ENCODE results near the gene DNAJC22.

The DNAJC22 gene

DNA sequence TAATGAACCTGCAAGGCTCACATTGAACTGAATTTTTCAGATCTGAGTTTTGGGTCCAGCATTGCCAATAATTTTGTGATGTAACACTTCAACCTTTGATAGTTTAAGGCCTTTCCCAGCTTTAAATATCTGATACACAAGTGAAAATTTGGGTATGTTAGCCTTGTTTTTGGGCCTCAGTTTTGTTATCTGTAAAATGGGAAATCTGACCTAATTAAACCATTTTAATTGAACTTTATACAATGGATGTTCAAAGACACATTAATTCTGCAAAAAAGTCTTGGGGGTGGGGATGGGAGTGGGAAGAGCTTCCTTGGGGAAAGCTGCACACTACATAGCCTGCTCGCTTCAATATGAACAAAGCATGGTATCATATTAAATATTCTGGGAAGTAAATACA lies 15.4 kb downstream of the DNAJC22 start:
- Histone ChIP-seq H3K36me3 (no peaks in the 10 kb centered on the region), H3K4me1 (ENCODE audit: control insufficient read depth in 1 of 2, insufficient read depth in 1 of 2, low read depth in 1 of 2, low read length in 1 of 2) (peaks cover 8 to 11% of the 10 kb centered on the region in 2 experiments), H3K4me3 (ENCODE audit: low read depth in 1 of 2, low read length in 1 of 2) (no peak overlapping the region), H3K9me3 (no peaks in the 10 kb centered on the region), H3K27me3 (peaks cover 63% of the 10 kb centered on the region), H3K27ac (no peak overlapping the region)
- TF ChIP-seq, protein P1, sequence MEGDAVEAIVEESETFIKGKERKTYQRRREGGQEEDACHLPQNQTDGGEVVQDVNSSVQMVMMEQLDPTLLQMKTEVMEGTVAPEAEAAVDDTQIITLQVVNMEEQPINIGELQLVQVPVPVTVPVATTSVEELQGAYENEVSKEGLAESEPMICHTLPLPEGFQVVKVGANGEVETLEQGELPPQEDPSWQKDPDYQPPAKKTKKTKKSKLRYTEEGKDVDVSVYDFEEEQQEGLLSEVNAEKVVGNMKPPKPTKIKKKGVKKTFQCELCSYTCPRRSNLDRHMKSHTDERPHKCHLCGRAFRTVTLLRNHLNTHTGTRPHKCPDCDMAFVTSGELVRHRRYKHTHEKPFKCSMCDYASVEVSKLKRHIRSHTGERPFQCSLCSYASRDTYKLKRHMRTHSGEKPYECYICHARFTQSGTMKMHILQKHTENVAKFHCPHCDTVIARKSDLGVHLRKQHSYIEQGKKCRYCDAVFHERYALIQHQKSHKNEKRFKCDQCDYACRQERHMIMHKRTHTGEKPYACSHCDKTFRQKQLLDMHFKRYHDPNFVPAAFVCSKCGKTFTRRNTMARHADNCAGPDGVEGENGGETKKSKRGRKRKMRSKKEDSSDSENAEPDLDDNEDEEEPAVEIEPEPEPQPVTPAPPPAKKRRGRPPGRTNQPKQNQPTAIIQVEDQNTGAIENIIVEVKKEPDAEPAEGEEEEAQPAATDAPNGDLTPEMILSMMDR (IDR thresholded peaks at IDR 0.05) = no peak

DNA sequence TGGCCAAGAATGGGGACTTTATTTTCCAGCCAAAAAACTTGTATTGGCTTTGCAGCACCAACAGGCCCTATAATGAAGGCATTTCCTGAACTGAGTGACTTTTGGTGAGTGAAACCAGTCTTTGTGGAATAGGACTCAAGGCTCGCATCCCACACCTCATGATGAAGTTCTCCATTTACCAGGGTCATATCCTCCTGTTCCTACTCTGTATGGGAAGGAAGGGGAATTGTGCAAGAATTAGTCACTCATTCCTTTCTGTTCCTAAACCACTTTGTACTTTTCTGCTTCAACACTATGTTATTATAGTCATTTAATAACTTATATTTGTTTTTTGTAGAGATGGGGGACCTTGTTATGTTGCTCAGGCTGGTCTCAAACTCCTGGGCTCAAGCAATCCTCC lies 18.3 kb downstream of the DNAJC22 start:
- Histone ChIP-seq H3K9me3 (no peaks in the 10 kb centered on the region), H3K27ac (no peak overlapping the region), H3K4me3 (ENCODE audit: low read depth in 1 of 2, low read length in 1 of 2) (no peak overlapping the region), H3K4me1 (ENCODE audit: control insufficient read depth in 1 of 2, insufficient read depth in 1 of 2, low read depth in 1 of 2, low read length in 1 of 2) (peaks cover 12 to 20% of the 10 kb centered on the region in 2 experiments), H3K27me3 (peaks cover 51% of the 10 kb centered on the region), H3K36me3 (no peaks in the 10 kb centered on the region)
- TF ChIP-seq, protein P1 (IDR thresholded peaks at IDR 0.05) = no peak

DNA sequence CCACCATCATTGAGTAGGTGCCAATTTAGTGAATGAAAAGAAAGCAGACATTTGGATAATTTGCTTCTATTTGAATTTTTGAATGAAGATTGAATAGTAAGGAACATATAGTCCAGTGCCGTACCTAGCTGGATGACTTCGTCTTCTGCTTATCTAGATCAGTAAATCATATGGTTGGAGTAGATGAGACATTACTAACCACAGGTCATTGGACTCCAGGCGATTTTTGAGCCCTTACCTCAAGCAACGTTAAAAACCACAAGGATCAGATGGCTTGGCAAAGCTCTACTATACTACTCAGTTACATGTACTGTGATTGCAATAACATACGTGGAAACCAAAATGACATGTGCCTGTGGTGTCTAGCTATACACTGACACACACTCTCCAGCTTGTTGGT lies 18.9 kb downstream of the DNAJC22 start:
- Histone ChIP-seq H3K4me3 (ENCODE audit: low read depth in 1 of 2, low read length in 1 of 2) (no peak overlapping the region), H3K9me3 (no peaks in the 10 kb centered on the region), H3K27ac (no peak overlapping the region)

DNA sequence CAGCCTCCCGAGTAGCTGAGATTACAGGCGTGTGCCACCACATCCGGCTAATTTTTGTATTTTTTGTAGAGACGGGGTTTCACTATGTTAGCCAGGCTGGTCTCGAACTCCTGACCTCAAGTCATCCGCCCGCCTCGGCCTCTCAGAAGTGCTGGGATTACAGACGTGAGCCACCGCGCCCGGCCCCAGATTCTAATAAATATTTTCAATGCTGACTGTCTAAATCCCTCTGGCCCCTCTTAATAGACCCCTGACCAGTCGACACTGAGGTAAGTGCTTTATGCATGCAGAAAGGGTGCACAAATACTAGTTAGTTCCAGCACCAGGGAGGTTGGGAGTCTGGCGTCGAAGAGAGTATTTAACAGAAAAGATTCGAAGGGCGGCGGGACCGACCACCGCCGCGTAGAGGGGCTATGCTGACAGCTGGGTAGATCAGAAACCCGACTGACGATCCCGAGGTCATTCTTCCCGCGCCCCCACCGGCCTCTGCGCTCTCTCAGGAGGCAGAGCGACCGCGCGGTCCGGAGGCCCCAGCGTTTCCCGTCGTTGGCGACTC lies 19.5 kb downstream of the DNAJC22 start:
- Histone ChIP-seq H3K4me3 (ENCODE audit: low read depth in 1 of 2, low read length in 1 of 2) (peak overlapping the region; percentile 73 to 82), H3K27ac (no peak overlapping the region), H3K9me3 (no peaks in the 10 kb centered on the region), H3K27me3 (peaks cover 51% of the 10 kb centered on the region), H3K4me1 (ENCODE audit: control insufficient read depth in 1 of 2, insufficient read depth in 1 of 2, low read depth in 1 of 2, low read length in 1 of 2) (peaks cover 12 to 20% of the 10 kb centered on the region in 2 experiments), H3K36me3 (no peaks in the 10 kb centered on the region)
- TF ChIP-seq, protein P1 (IDR thresholded peaks at IDR 0.05) = no peak

More for the DNA sequence above, 18.9 kb downstream of the DNAJC22 start:
- Histone ChIP-seq H3K27me3 (peaks cover 51% of the 10 kb centered on the region), H3K36me3 (no peaks in the 10 kb centered on the region), H3K4me1 (ENCODE audit: control insufficient read depth in 1 of 2, insufficient read depth in 1 of 2, low read depth in 1 of 2, low read length in 1 of 2) (peaks cover 12 to 20% of the 10 kb centered on the region in 2 experiments)
- TF ChIP-seq, protein P1 (IDR thresholded peaks at IDR 0.05) = no peak

DNA sequence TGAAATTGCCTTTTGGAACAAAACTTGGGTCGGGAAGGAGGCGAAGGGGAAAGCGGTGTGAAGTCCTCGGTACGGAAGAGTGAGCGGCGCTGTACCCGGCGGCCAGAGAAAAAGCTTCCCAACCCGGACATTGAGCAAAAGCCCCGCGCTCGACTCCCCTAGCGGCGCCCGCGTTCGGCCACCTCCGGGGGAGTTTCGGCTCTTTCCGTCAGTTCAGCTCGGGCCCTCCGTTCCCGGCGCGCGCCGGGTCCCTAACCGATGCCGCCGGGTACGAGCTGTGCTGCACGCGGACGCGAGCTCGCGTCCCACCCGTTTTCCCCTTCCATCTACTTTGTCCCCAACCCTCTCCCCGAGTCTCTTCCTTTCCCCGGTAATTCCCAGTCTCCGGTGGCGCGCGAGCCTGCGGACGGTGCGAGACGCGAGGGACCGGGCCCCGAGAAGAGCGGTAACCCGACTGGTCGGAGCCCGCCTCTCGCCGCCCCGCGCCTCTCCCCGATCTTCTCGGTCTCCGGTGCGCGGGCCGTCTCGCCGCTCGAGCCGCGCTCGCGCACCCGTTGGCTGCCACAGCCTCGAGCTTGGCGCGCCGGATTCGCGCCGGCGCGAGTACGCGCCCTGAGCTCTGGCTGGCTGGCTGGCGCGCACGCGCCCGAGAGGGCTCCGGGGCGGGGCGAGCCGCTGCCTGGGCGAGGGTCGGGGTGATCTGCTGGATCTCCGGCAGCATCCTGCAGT lies 20.1 kb downstream of the DNAJC22 start:
- H3K36me3 ChIP-seq = no peaks in the 10 kb centered on the region
- H3K27me3 ChIP-seq = peaks cover 44% of the 10 kb centered on the region
- H3K4me3 ChIP-seq (ENCODE audit: low read depth in 1 of 2, low read length in 1 of 2) = peak overlapping the region; percentile 73 to 82
- H3K9me3 ChIP-seq = no peaks in the 10 kb centered on the region
- TF ChIP-seq, protein P1 (IDR thresholded peaks at IDR 0.05) = no peak
- peaks cover 12 to 20% of the 10 kb centered on the region in 2 experiments for H3K4me1 ChIP-seq (ENCODE audit: control insufficient read depth in 1 of 2, insufficient read depth in 1 of 2, low read depth in 1 of 2, low read length in 1 of 2)
- H3K27ac ChIP-seq = no peak overlapping the region

Data from neutrophil (primary cell).